Germinal center (tissue), 1 donor: ENCODE measurements around the gene NPEPPS.
"Not testable (repeated sequence)": the region's sequence is repeated elsewhere in the genome, so short reads cannot be mapped to it uniquely, and the experiment has no call there.

Experiments
- DNase-seq: peaks from one replicate; pipeline ENCODE4 v3.0.0; 2012; ENCODE audit warnings: mixed read lengths, low spot score

Gene NPEPPS

GRCh38 chr17:47560517-47561043, 29.7 kb downstream of the NPEPPS start:
- DNase-seq: not testable (repeated sequence)

- DNase-seq: not testable (repeated sequence)
Measured at GRCh38 chr17:47561698-47562405, 30.9 kb downstream of the NPEPPS start.

GRCh38 chr17:47562406-47562705, 31.4 kb downstream of the NPEPPS start:
- not testable (repeated sequence) for DNase-seq

- not testable (repeated sequence) for DNase-seq
Measured at GRCh38 chr17:47567261-47567660, 36.4 kb downstream of the NPEPPS start.

GRCh38 chr17:47572561-47572960, 41.7 kb downstream of the NPEPPS start:
- not testable (repeated sequence) for DNase-seq

- DNase-seq: not testable (repeated sequence)
Measured at GRCh38 chr17:47582416-47582815, 51.5 kb downstream of the NPEPPS start.

- DNase-seq: not testable (repeated sequence)
Measured at GRCh38 chr17:47586378-47587055, 55.6 kb downstream of the NPEPPS start.

GRCh38 chr17:47593522-47593921, 62.6 kb downstream of the NPEPPS start:
- not testable (repeated sequence) for DNase-seq

- no peak for DNase-seq
Measured at GRCh38 chr17:47603830-47604597, 73.1 kb downstream of the NPEPPS start.

GRCh38 chr17:47604598-47604927, 73.7 kb downstream of the NPEPPS start:
- no peak for DNase-seq

- DNase-seq: no peak
Measured at GRCh38 chr17:47605011-47605410, 74.1 kb downstream of the NPEPPS start.

- no peak for DNase-seq
Measured at GRCh38 chr17:47607481-47607880, 76.6 kb downstream of the NPEPPS start.

GRCh38 chr17:47611372-47612350, 80.8 kb downstream of the NPEPPS start:
- DNase-seq: no peak

- DNase-seq: peak; percentile 45
Measured at GRCh38 chr17:47615766-47616424, 85.0 kb downstream of the NPEPPS start.

- DNase-seq: no peak
Measured at GRCh38 chr17:47618410-47618809, 87.5 kb downstream of the NPEPPS start.

GRCh38 chr17:47620503-47621245, 89.8 kb downstream of the NPEPPS start:
- no peak for DNase-seq

GRCh38 chr17:47621293-47622179, 90.6 kb downstream of the NPEPPS start:
- no peak for DNase-seq

GRCh38 chr17:47622180-47622549, 91.3 kb downstream of the NPEPPS start:
- no peak for DNase-seq

- DNase-seq: no peak
Measured at GRCh38 chr17:47624727-47625068, 93.8 kb downstream of the NPEPPS start.
